LNCaP clone FGC (cell line): ENCODE data around the gene ANKLE1.
A peak's percentile ranks its signal among the peaks of the same experiment; 100 is the strongest.

Source experiments
- DNase-seq: peaks from one replicate; pipeline ENCODE4 v3.0.0-alpha.2; 2011; ENCODE audit warnings: low read depth
- H3K4me3 ChIP-seq: 2 replicates; pipeline ENCODE4 v1.5.1; 2011; ENCODE audit warnings: mild to moderate bottlenecking, low read depth, low read length, control low read depth
- TF ChIP-seq, protein P1 (sequence below): IDR thresholded peaks from 2 replicates; pipeline ENCODE4 v1.5.1; 2012; ENCODE audit warnings: mild to moderate bottlenecking; ENCODE audit not compliant: control insufficient read depth, insufficient read depth; ENCODE audit errors: extremely low read depth

Gene ANKLE1

DNA sequence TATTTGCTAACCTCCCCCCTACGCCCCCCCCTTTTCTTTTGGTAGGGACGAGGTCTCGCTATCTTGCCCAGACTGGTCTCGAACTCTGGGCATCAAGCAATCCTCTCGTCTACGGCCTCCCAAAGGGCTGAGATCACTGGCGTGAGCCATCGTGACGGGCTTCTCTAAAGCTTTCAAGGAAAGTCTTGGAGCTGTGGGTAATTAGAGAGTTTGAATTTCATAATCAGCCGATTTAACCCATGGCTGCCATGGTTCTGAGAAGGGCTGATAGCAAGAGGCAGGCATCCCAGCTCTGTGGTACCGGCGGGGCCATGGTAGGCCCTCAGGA lies 22.2 kb downstream of the ANKLE1 start:
- no peak for DNase-seq
- no peak overlapping the region; the same call in 1 of the 2 replicates for H3K4me3 ChIP-seq
- TF ChIP-seq, protein P1, sequence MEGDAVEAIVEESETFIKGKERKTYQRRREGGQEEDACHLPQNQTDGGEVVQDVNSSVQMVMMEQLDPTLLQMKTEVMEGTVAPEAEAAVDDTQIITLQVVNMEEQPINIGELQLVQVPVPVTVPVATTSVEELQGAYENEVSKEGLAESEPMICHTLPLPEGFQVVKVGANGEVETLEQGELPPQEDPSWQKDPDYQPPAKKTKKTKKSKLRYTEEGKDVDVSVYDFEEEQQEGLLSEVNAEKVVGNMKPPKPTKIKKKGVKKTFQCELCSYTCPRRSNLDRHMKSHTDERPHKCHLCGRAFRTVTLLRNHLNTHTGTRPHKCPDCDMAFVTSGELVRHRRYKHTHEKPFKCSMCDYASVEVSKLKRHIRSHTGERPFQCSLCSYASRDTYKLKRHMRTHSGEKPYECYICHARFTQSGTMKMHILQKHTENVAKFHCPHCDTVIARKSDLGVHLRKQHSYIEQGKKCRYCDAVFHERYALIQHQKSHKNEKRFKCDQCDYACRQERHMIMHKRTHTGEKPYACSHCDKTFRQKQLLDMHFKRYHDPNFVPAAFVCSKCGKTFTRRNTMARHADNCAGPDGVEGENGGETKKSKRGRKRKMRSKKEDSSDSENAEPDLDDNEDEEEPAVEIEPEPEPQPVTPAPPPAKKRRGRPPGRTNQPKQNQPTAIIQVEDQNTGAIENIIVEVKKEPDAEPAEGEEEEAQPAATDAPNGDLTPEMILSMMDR, result no peak

GRCh38 chr19:17304386-17305215 lies 22.9 kb downstream of the ANKLE1 start:
- TF ChIP-seq, protein P1, result no peak
- no peak overlapping the region for H3K4me3 ChIP-seq
- DNase-seq, result no peak

DNA sequence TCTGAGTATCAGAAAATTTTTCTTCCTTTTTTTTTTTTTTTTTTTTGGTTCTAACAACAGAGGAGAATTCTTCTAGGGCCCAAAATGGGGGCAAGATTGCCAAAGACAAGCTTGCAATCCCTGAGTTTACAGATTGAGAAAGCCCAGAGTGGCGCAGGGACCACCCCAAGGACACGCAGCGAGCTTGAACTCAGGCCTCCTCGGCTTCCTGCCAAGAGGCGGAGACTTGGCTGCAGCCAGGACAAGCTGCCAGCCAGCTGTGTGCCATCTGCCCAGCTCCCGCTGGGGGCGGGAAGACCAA lies 23.5 kb downstream of the ANKLE1 start:
- TF ChIP-seq, protein P1, result no peak
- no peak overlapping the region for H3K4me3 ChIP-seq
- DNase-seq, result no peak

GRCh38 chr19:17305517-17306284 lies 24.0 kb downstream of the ANKLE1 start, which contains the start of gene MRPL34:
Gene MRPL34 (plus strand): TSS chr19:17305872. CDS start chr19:17305893, 21 bp downstream.
- peak within 1 kb of the TSS; percentile 78 for H3K4me3 ChIP-seq
- TF ChIP-seq, protein P1, result peak; percentile 91
- DNase-seq, result peak; percentile 99

- H3K4me3 ChIP-seq, result peak overlapping the region; percentile 78
- DNase-seq, result no peak
- TF ChIP-seq, protein P1, result no peak
These were observed 24.6 kb downstream of the ANKLE1 start for GRCh38 chr19:17306285-17306714.

- TF ChIP-seq, protein P1, result no peak
- no peak for DNase-seq
- H3K4me3 ChIP-seq, result no peak overlapping the region
These were observed 26.2 kb downstream of the ANKLE1 start for GRCh38 chr19:17307876-17308377.
